ENCODE measurements around the gene RASA1. TPM values are rescaled to one million over a fixed set of nuclear protein-coding genes. Genes with fewer than 3 reads are reported as not detected.
A peak's percentile ranks its signal among the peaks of the same experiment; 100 is the strongest.

The RASA1 gene
- total and polyA plus RNA-seq, 9 donors, result 19.6 to 33.9 (median 30.2) TPM

DNA sequence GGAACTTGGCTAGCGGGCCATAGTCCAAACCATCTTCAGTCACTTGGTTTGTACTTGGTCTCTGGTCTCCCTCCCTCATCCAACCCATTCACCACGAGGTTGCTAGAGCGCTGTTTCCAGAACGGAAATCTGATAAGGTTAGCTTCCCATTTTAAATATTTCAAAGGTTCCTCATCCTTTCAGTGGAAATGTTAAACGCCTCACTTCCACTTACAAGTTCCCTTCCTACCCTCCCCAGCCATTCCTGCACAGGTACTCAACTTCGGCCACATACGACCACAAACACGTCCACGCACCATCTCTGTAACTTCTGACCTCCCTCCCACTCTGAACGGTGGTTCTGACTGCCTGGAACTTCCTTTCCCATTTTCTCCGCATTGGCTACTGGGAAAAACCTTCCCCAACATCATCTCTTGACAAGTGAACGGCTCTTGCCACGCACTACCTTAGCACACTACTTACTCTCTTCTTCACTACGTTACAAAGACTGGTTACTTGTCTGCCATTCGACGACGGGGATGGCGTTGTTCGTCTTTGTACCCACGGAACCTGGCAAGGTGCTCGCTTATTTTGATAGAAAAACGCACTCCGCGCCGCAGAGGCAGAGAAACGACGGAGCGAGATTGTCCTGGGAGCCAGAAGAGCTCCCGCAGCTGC, 144.4 kb downstream of the RASA1 start:
- 0 to 1% (median 0%) methylated on average over 29 of the region's 29 CpGs for WGBS, 3 donors
- intact Hi-C loops (cut with DNase I), result loop anchor here in 1 of 4 donors (10.0 kb wide), 1 partner anchor 147 kb away; the partner anchor contains the start of gene RASA1
- no peaks in the 10 kb centered on the region for H3K36me3 ChIP-seq
- no peaks in the 10 kb centered on the region for H3K4me1 ChIP-seq (ENCODE audit: insufficient read depth)
- TF ChIP-seq POLR2A (IDR thresholded peaks at IDR 0.05) (no peak), EP300 (IDR thresholded peaks at IDR 0.05) (no peak)
- TF ChIP-seq, protein P1, sequence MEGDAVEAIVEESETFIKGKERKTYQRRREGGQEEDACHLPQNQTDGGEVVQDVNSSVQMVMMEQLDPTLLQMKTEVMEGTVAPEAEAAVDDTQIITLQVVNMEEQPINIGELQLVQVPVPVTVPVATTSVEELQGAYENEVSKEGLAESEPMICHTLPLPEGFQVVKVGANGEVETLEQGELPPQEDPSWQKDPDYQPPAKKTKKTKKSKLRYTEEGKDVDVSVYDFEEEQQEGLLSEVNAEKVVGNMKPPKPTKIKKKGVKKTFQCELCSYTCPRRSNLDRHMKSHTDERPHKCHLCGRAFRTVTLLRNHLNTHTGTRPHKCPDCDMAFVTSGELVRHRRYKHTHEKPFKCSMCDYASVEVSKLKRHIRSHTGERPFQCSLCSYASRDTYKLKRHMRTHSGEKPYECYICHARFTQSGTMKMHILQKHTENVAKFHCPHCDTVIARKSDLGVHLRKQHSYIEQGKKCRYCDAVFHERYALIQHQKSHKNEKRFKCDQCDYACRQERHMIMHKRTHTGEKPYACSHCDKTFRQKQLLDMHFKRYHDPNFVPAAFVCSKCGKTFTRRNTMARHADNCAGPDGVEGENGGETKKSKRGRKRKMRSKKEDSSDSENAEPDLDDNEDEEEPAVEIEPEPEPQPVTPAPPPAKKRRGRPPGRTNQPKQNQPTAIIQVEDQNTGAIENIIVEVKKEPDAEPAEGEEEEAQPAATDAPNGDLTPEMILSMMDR (IDR thresholded peaks at IDR 0.05), result no peak
- no peaks in the 10 kb centered on the region for H3K9me3 ChIP-seq
- peak overlapping the region; percentile 75 for H3K4me3 ChIP-seq
- H3K27ac ChIP-seq, result peak overlapping the region; percentile 95
- peak in 4 of 5 donors; percentile 13 to 50 (median 24) for DNase-seq
- H3K27me3 ChIP-seq, result no peaks in the 10 kb centered on the region

- 0% methylated on average over 21 to 46 of the region's 46 CpGs for WGBS, 3 donors
- intact Hi-C loops (cut with DNase I), result loop anchor here in 1 of 4 donors (10.0 kb wide), 1 partner anchor 148 kb away; the partner anchor contains the start of gene RASA1
- DNase-seq, result peak; percentile 97 to 99 (median 97)
- H3K4me3 ChIP-seq, result peak within 1 kb of the TSS; percentile 75
- peak within 1 kb of the TSS; percentile 95 for H3K27ac ChIP-seq
- TF ChIP-seq POLR2A (IDR thresholded peaks at IDR 0.05) (peak; percentile 96), EP300 (IDR thresholded peaks at IDR 0.05) (peak; percentile 96)
- TF ChIP-seq, protein P1 (IDR thresholded peaks at IDR 0.05), result no peak
- no peaks in the 10 kb centered on the region for H3K9me3 ChIP-seq
- H3K4me1 ChIP-seq (ENCODE audit: insufficient read depth), result no peaks in the 10 kb centered on the region
- no peaks in the 10 kb centered on the region for H3K27me3 ChIP-seq
- H3K36me3 ChIP-seq, result no peaks in the 10 kb centered on the region
Observed at GRCh38 chr5:87412630-87413342, 145.1 kb downstream of the RASA1 start, which contains the start of gene CCNH. Gene CCNH (minus strand): TSS chr5:87412930. CDS start chr5:87412794, 136 bp downstream.

- DNase-seq, result no peak
- peak overlapping the region in 1 of 2 donors; percentile 95 for H3K27ac ChIP-seq
- TF ChIP-seq EP300 (IDR thresholded peaks at IDR 0.05), result no peak
- no peak for TF ChIP-seq POLR2A (IDR thresholded peaks at IDR 0.05)
- TF ChIP-seq, protein P1 (IDR thresholded peaks at IDR 0.05), result no peak
- H3K9me3 ChIP-seq, result no peaks in the 10 kb centered on the region
- 32% methylated on average over 3 of the region's 3 CpGs for WGBS, 3 donors
- H3K4me1 ChIP-seq (ENCODE audit: insufficient read depth), result no peaks in the 10 kb centered on the region
- H3K4me3 ChIP-seq, result peak overlapping the region; percentile 75
- no peaks in the 10 kb centered on the region for H3K36me3 ChIP-seq
- intact Hi-C loops (cut with DNase I), result loop anchor here in 1 of 4 donors (10.0 kb wide), 1 partner anchor 148 kb away; the partner anchor contains the start of gene RASA1
- no peaks in the 10 kb centered on the region for H3K27me3 ChIP-seq
Observed at GRCh38 chr5:87413343-87413645, 145.6 kb downstream of the RASA1 start.

- no peak overlapping the region for H3K27ac ChIP-seq
- DNase-seq, result no peak
- H3K36me3 ChIP-seq, result no peaks in the 10 kb centered on the region
- no peaks in the 10 kb centered on the region for H3K4me1 ChIP-seq (ENCODE audit: insufficient read depth)
- H3K4me3 ChIP-seq, result no peak overlapping the region
- TF ChIP-seq EP300 (IDR thresholded peaks at IDR 0.05) (no peak), POLR2A (IDR thresholded peaks at IDR 0.05) (no peak)
- TF ChIP-seq, protein P1 (IDR thresholded peaks at IDR 0.05), result no peak
- no peaks in the 10 kb centered on the region for H3K27me3 ChIP-seq
- H3K9me3 ChIP-seq, result no peaks in the 10 kb centered on the region
- intact Hi-C loops (cut with DNase I), result loop anchor here in 1 of 4 donors (10.0 kb wide), 1 partner anchor 154 kb away; the partner anchor contains the start of gene RASA1
Observed at GRCh38 chr5:87418506-87418905, 150.8 kb downstream of the RASA1 start.

Measured in ovary (tissue), 9 donors.